GM19438 (cell line): ENCODE data around the gene IL22RA1.

Experiments used
- ATAC-seq: cut with Tn5 transposase; IDR thresholded peaks from one replicate; pipeline ENCODE4 v1.9.1; 2021; ENCODE audit warnings: low read depth; ENCODE audit not compliant: unreplicated experiment

The IL22RA1 gene

DNA sequence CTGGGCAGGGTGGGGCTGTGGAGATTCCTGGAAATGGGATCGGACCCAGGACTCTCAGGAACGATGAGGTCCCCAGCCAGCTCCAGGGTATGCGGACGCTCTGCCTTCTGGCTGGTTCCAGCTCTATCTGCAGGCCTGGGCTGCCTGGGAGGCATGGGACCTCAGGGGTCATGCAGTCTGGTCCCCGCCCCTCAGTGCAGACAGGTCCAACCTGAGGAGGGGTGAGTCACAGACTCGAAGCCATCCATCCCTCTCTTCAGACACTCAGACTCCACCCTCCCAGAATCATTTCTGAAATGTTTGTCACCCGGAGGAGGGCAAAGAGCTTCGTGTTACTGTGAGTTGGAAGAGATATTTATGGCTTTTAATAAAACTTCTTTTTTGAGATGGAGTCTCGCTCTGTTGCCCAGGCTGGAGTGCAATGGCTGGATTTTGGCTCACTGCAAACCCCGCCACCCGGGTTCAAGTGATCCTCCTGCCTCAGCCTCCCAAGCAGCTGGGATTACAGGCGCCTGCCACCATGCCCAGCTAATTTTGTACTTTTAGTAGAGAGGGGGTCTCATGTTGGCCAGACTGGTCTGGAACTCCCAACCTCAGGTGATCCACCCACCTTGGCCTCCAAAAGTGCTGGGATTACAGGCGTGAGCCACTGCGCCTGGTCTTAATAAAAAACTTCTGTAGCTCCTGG lies 25.1 kb downstream of the IL22RA1 start:
- ATAC-seq, result no peak

DNA sequence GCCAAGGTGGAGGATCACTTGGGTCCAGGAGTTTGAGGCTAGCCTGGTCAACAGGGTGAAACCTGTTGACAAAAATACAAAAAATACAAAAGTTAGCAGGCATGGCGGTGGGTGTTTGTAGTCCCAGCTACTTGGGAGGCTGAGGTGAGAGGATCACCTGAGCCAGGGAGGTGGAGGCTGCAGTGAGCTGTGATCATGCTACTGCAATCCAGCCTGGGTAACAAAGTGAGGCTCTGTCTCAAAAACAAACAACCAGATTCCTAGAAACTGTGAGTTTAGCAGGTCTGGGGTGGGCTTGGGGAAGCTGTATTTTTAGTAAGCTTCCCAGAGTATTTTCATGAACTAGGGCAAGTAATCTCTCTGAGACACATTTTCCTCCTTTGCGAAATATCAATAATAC lies 25.8 kb downstream of the IL22RA1 start:
- ATAC-seq, result no peak

DNA sequence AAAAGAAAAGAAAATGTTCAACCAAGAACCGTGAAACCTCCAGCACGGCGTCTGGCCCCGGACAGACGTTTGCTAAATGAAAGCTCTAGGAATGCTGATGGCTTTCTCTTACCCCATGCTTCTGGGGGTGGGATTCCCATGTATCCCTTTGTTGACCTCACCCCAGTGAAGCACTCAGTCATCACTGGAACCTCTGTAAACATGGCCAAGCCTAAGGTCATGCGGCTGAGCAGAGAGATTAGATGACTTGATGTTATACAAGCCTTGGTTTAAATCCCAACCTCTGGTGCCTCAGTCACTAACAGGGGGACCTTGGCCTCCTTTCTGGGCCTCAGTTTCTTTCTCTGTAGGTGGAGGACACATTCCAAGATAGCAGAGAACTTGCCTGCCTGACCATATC lies 28.2 kb downstream of the IL22RA1 start:
- ATAC-seq, result no peak

DNA sequence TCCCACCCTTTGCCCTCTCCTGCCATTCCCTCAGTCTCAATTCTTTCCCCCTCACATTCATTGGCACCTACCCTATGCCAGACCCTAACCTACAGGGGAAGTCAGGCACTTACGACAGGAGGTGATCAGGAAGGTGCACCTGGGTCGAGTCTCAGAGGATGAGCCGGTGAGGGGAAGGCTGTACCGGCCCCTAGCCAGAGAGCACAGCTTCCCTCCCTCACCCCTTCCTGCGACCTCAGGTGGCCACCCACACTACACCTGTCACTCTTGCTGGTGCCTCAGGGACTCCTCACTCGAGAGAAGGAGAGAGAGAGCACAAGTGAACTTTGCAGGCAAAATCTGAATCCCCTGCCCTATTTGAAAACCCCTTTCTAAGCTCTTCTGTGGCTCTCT lies 29.3 kb downstream of the IL22RA1 start:
- ATAC-seq, result no peak

DNA sequence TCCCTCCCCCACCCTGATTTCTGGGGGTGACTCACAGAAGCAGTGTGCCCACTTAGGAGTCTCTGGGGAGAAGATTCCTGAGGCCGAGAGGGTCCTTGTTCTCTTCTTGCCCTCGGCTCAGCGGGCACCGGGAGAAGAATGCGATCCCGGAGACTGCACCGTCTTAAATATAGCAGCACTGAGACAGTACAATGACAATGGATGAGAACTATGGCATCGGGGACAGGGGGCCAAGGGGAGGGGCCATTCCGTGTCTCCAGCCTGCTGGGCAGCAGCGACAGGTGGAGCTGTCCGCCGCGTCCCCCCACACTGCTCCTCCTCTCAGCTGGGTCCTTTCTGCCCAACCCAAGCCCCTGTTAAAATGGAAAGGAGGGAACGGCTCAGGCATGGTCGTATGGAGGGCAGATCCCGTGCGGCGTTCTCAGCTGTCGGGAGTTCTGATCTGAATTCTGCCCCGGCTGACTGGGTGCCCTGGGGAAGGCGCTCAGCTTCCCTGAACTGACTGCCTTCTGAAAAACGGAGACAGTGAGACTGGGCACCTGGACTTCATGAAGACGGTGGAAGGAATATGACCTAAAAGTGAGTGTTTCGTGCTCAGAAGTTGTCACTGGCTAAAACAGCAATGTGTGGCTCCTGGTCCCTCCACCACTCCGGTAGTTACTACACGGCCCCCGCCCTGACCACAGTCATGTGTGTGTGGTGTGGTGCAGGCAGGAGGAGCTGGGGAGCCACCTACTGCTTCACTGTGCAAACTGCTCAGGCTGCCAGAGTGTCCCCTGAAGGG lies 30.8 kb downstream of the IL22RA1 start, which contains the start of gene MYOM3:
Gene MYOM3, minus strand, starts transcription at position 140 of the 784 bp plus-strand sequence. CDS start 3,499 bp downstream, outside the sequence.
- no peak for ATAC-seq

DNA sequence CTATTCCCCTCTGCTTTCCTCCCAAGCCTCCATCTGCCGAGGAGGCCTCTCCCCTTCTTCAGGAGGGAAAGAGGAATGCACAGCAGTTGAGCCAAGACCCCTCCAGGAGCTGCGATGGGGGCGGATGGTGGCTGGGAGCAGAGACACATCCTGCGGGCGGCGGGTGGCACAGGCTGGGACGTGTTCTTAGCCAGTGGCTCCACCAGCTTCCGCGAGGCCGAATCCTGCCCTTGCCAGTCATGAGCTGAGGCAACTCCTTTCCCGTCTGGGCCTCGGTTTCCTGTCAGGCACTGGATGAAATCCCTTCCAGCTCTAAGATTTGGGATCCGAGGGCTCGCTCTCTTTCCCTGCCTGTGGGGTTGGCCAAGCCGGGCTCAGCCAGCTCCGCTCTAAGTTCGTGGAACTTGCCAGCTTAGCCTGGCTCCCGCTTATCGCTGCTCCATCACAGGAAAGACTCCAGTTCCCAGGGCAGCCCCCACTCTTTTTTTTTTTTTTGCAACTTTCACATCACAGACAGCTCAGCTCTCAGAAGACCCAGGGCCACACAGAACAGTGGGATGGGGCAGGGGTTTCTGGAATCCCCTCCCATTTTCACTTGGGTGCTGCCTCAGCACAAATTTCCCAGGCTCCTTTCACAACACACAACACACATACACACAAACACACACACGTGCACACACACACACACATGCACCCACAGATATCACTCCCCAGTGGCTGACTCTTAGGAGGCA lies 31.5 kb downstream of the IL22RA1 start:
- ATAC-seq, result no peak

DNA sequence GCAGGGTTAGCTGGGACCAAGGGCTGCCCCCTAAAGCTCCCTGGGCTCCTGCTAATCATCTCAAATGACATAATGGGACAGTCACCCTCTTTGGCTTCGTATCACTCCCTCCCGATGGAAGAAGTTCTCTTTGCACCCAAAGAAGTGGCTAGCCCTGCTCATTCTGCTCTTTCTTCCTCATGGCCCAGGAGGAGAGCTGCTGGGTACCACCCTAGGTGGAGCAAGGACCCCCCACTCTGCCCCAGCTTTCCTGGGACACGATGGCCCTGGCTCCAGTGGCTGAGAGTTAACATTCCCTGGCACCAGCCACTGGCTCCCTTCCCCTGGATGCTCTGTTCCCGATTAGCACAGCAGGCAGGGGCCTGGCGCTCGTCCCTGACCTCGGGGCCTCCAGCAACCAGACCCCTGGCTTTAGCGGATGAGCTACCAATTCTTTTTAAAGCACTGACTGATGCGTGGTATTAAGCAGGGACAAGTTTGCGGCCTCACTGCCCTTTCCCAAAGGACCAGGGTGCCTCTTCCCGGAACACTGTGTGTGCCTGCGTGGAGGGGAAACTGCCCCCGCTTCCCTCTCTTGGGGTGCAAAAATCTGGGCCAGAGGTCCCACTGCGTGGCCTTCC lies 32.2 kb downstream of the IL22RA1 start:
- no peak for ATAC-seq

DNA sequence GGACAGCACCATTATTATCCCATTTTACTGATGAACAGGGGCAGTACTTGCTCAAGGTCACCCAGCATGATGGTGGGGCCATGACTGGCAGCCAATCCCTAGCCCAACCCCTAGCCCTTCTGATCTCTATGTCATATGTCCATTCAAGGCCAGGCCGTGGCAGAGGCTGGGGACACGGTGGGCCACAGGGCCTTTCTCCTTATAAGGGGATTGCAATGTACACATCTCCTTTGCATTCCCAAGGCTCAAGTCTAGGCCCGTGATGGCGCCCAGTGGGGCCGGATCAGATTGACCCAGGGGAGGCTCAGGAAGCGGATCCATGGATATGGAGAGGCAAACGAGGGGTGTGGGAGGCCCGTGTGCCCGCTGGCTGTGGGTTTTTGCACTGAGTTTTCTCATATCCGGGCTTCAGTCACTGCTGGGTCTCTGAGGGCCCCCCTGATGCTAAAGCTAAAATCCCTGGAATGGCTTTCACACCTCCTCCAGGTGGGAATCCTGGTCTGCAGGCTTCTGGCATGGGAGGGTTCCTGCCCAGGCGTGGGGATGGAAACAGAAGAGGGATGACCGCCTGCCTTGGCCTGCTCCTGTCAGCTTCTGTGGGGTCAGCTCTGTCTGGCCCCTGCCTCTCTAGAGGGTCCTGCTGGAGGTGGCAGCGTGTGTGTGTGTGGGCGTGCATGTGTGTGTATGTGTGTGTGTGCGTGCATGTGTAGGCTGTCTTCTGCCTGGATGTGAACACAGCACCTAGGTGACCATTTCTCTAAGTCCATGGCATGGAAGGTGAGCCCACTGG lies 33.1 kb downstream of the IL22RA1 start:
- ATAC-seq, result no peak

DNA sequence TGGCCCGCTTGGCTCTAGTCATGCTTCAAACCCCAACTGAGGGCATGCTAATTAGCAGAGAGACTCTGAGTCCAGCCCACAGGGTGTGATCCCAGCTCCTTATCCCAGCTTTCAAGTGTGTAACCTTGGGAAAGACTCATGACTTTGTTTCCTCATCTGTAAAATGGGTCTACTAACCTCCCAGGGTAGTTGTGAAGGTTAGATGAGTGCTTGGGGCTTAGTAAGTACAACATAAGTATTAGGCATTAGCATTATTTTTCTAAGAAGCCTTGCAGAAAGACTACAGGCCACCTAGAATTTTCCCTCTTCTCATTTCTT lies 33.8 kb downstream of the IL22RA1 start:
- ATAC-seq, result no peak

DNA sequence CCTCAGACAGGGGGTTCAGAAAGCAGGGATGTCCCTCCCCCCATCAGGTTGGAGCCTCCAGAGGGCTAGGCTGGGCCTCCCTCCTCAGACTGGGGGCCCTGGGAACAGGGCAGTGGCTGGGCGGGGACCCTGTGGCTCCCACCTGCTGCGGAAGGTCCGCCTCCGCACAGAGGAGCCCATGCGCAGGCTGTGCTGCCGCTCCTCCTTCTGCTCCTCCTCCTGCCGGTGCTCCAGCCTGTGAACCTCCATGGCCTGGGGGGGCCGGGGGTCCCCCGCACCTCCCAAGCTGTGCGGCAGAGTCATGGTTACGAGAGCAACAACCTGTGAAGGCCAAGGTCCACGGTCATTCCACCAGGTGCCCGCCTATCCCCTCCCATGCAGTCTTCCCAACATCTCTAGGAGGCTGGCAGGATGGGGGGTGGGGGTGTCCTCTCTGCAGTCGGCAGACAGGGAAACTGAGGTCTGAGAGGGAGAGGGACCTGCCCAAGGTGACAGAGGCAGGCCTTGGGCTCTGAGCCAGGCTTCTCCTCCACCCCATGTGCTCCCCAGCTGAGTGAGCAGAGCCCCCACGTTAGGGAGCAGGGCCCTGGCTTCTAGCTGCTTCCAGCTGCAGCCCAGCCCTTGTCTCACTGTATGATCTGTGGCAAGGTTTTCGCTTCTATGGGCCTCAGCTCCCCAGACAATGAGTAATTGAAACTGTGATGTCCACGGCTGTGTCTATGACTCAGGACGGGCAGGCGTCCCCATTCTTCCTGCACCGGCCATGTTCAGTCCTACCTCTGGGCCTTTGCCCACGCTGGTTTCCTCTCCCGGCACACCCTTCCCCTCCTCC lies 34.4 kb downstream of the IL22RA1 start:
- no peak for ATAC-seq

DNA sequence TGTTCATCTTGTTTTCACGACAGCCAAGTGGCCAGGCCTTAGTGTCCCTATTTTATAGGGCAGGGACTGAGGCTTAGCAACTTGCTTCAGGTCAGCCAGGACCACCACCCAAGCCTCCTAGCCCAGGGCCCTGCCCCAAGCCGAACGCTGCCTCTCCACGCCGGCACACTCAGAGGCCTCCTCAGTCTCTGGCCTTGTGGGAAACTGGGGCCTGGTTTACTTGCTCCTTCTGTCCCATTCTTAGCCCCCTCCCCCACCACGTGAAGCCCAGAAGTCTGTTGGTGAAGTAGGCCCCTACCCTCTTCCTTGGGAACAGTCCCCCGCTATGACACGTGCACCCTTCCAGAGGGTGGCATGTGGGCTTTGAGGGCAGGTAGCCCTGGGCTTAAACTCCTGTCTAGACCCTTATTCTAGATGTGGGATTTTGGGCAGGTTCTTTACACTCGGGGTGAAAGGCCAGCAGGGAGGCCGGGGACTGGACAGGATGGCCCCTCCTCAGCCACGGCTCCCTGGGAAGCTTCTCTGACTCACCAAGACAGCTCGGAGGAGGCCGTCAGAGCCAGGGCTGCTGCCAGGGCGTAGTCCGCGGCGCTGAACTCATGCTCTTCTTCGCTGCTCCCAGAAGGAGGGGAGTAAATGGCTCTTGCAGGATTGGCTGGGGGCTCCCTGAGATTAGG lies 35.3 kb downstream of the IL22RA1 start:
- ATAC-seq, result no peak

DNA sequence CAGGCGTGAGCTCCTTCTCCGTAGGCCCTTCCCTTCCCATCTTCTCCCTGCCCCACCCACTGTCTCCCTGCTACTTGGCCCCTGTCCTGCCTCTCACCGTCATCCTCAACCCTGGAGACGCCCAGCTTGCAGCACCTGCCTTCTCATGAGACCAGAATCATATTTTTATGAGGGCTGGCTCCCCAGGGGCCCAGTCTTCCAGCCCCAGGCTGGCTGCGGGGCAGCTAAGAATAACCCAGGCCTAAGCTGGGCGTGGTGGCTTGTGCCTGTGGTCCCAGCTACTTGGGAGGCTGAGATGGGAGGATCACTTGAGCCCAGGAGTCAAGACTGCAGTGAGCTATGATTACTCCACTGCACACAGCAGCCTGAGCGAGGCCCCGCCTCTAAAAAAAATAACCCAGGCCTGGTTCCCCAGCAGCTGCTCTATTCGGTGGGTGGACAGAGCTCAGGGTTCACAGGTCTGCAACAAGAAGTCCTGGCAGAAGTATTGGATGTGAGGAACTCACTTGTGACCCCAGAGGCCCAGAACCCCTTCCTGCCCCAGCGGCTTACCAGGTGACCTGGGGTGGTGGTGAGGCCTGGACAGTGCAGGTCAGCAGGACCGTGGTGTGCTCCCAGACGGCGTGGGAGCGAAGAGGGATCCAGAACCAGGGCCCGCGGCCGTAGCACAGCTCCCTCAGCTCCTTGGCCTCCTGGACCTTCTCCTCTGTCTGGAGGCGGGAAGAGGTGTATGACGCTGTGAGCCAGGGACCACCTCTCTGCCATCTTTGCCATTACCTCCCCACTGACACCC lies 37.4 kb downstream of the IL22RA1 start:
- ATAC-seq, result no peak

DNA sequence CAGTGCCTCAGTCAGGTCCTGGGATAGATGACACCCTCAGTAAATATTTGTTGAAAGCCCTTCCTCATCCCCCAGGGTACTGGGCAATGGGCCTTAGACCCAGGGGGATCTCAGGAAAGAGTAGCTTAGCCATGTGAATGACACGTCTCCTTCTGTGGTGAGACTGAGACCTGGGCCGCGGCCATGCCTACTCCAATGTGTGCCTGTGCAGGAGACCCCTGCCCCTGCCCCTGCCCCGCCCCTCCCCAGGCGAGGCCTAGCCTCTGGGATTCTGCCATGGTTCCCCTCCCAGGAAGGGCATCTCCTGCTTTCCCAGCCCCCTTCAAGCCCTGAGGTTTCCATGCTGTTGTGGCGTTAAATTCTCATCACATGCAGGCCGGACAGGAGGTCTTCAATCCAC lies 38.1 kb downstream of the IL22RA1 start:
- ATAC-seq, result no peak

DNA sequence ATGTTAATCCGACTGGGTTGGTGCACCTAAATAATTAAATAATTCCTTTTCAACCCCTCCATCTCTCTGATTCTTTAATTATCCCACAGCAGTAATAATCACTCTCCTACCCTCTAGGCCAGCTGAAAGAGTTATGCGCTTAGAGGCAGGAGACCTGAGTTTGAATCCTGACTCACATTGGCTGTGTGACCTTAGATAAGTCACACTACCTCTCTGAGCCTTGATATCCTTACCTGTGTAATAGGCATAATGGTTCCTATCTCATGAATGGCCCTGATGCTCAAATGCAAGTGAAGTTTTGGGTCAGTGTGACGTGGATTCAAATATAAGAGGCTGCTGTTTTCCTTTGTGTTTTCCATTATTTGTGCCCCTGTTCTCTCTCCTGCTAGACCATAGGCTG lies 39.1 kb downstream of the IL22RA1 start:
- no peak for ATAC-seq

DNA sequence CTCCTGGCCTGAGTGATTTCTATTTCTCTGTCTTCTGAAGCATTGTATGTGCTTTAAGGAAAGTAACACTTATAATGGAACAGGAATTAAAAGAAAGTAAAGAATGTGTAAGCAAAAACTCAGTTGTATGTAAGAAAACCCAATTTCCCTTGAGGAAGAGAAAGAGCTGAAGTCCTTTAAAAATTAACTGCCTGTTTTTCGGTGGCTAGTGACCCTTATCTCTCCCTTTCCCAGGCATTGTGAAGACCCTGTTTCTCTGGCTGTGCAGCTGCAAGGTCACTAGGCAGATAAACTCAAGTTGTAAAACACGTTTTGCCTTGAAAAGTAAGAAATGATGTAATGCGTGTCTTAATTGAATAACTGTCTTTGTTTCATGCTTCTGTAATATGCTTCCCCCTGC lies 39.5 kb downstream of the IL22RA1 start:
- ATAC-seq, result no peak

DNA sequence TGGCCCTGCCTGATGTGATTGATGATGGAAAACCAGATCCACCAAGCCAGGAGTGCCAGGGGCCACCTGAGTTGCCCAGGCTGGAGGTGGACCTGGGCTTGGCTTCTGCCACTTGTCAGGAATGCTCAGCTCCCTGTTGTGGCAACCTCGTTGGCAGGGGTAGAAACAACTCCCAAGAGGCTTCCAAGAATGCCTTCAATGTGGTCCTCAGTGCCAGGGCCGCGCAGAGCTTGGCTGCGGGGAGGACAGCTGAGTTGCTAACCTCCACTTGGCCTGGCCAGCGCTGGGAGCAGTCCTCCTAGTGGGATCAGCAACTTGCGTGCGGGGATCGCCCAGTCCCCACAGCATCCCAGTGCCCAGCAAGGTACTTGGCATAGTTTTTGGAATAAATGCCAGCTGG lies 40.0 kb downstream of the IL22RA1 start:
- no peak for ATAC-seq

DNA sequence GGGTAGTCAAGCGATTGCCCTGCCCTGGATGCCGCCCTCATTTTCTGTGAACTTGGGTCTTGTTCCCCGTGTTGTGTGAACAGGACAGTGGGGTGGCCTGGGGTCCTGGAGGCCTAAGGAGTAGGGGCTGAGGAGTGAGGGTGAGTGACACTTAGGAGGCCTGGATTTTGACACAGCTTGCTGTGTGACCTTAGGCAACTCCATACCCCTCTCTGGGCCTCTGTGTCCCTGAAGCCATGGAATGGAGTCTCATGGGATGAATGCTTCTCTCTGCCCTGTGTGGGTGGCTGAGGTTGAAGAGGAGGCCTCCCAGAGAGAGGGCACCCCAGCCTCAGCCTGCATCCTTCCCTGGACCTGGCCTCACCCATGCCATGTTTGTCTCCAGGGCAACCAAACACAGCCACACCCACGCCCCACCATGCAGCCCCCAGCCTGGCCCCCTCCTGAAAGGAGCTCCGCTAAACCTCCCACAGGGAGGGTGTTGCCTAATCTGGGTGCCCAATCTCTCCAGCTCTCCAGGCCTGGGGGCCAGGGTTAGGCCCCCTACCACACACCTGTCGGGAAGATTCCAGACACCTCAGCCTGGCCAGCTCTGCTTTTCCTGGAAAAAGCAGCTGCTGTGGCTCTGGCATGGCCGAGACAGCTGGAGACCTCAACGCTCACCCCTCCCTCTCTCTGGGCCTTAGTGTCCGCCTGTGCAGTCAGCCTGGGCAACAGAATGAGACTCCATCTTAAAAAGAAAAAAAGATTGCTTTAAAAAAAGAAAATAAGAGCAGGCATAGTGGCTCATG lies 40.9 kb downstream of the IL22RA1 start:
- ATAC-seq, result no peak
